ENCODE measurements around the gene CCDC91.
A peak's percentile ranks its signal among the peaks of the same experiment; 100 is the strongest.

Gene CCDC91

GRCh38 chr12:28507867-28508266 lies 317.6 kb downstream of the CCDC91 start:
- Mint-ChIP-seq H3K27ac (ENCODE audit: low read depth) (no peak overlapping the region), H3K27me3 (no peaks in the 10 kb centered on the region), H3K36me3 (ENCODE audit: insufficient read depth) (peaks cover 2% of the 10 kb centered on the region), H3K4me3 (no peak overlapping the region), H3K4me1 (peaks cover 5% of the 10 kb centered on the region), H3K9me3 (no peaks in the 10 kb centered on the region)
- ATAC-seq (replicated peaks; ENCODE audit: extremely low read depth, poor library complexity, severe bottlenecking), result no peak
- DNase-seq (ENCODE audit: low spot score in 2 of 2), result no peak

- Mint-ChIP-seq H3K4me3 (no peak overlapping the region), H3K9me3 (no peaks in the 10 kb centered on the region), H3K4me1 (peaks cover 5% of the 10 kb centered on the region), H3K27ac (ENCODE audit: low read depth) (no peak overlapping the region), H3K27me3 (no peaks in the 10 kb centered on the region), H3K36me3 (ENCODE audit: insufficient read depth) (peaks cover 4% of the 10 kb centered on the region)
- DNase-seq (ENCODE audit: low spot score in 2 of 2) (no peak), ATAC-seq (replicated peaks; ENCODE audit: extremely low read depth, poor library complexity, severe bottlenecking) (no peak)
These were observed 322.1 kb downstream of the CCDC91 start for GRCh38 chr12:28512406-28512805.

- Mint-ChIP-seq H3K4me3 (no peak overlapping the region), H3K9me3 (no peaks in the 10 kb centered on the region), H3K36me3 (ENCODE audit: insufficient read depth) (peaks cover 4% of the 10 kb centered on the region), H3K4me1 (peaks cover 8% of the 10 kb centered on the region), H3K27ac (ENCODE audit: low read depth) (no peak overlapping the region), H3K27me3 (no peaks in the 10 kb centered on the region)
- ATAC-seq (replicated peaks; ENCODE audit: extremely low read depth, poor library complexity, severe bottlenecking), result no peak
- no peak for DNase-seq (ENCODE audit: low spot score in 2 of 2)
These were observed 322.6 kb downstream of the CCDC91 start for GRCh38 chr12:28512876-28513275.

GRCh38 chr12:28513983-28514382 lies 323.7 kb downstream of the CCDC91 start:
- no peak for DNase-seq (ENCODE audit: low spot score in 2 of 2)
- H3K36me3 Mint-ChIP-seq (ENCODE audit: insufficient read depth), result peaks cover 2% of the 10 kb centered on the region
- H3K9me3 Mint-ChIP-seq, result peaks cover 5% of the 10 kb centered on the region
- H3K4me3 Mint-ChIP-seq, result no peak overlapping the region
- H3K4me1 Mint-ChIP-seq, result peaks cover 19% of the 10 kb centered on the region
- no peaks in the 10 kb centered on the region for H3K27me3 Mint-ChIP-seq
- ATAC-seq (replicated peaks; ENCODE audit: extremely low read depth, poor library complexity, severe bottlenecking), result no peak
- H3K27ac Mint-ChIP-seq (ENCODE audit: low read depth), result peak overlapping the region; percentile 16

- DNase-seq (ENCODE audit: low spot score in 2 of 2) (no peak), ATAC-seq (replicated peaks; ENCODE audit: extremely low read depth, poor library complexity, severe bottlenecking) (no peak)
- Mint-ChIP-seq H3K36me3 (ENCODE audit: insufficient read depth) (peaks cover 2% of the 10 kb centered on the region), H3K27me3 (no peaks in the 10 kb centered on the region), H3K4me3 (no peak overlapping the region), H3K27ac (ENCODE audit: low read depth) (no peak overlapping the region), H3K9me3 (peaks cover 7% of the 10 kb centered on the region), H3K4me1 (peaks cover 16% of the 10 kb centered on the region)
These were observed 326.8 kb downstream of the CCDC91 start for GRCh38 chr12:28517101-28517500.

GRCh38 chr12:28527631-28528249 lies 337.5 kb downstream of the CCDC91 start:
- peaks cover 1% of the 10 kb centered on the region for H3K36me3 Mint-ChIP-seq (ENCODE audit: insufficient read depth)
- H3K9me3 Mint-ChIP-seq, result peaks cover 7% of the 10 kb centered on the region
- H3K27me3 Mint-ChIP-seq, result no peaks in the 10 kb centered on the region

GRCh38 chr12:28535216-28535615 lies 345.0 kb downstream of the CCDC91 start:
- ATAC-seq (replicated peaks; ENCODE audit: extremely low read depth, poor library complexity, severe bottlenecking) (no peak), DNase-seq (ENCODE audit: low spot score in 2 of 2) (no peak)
- Mint-ChIP-seq H3K27me3 (no peaks in the 10 kb centered on the region), H3K9me3 (no peaks in the 10 kb centered on the region), H3K27ac (ENCODE audit: low read depth) (peak overlapping the region; percentile 86), H3K36me3 (ENCODE audit: insufficient read depth) (no peaks in the 10 kb centered on the region), H3K4me3 (no peak overlapping the region), H3K4me1 (no peaks in the 10 kb centered on the region)

More at GRCh38 chr12:28527631-28528249, 337.5 kb downstream of the CCDC91 start:
- DNase-seq (ENCODE audit: low spot score in 2 of 2) (no peak), ATAC-seq (replicated peaks; ENCODE audit: extremely low read depth, poor library complexity, severe bottlenecking) (no peak)
- Mint-ChIP-seq H3K4me1 (peaks cover 19% of the 10 kb centered on the region), H3K27ac (ENCODE audit: low read depth) (no peak overlapping the region), H3K4me3 (no peak overlapping the region)

- ATAC-seq (replicated peaks; ENCODE audit: extremely low read depth, poor library complexity, severe bottlenecking) (no peak), DNase-seq (ENCODE audit: low spot score in 2 of 2) (no peak)
- Mint-ChIP-seq H3K4me1 (peaks cover 8% of the 10 kb centered on the region), H3K27me3 (no peaks in the 10 kb centered on the region), H3K36me3 (ENCODE audit: insufficient read depth) (no peaks in the 10 kb centered on the region), H3K9me3 (no peaks in the 10 kb centered on the region), H3K4me3 (no peak overlapping the region), H3K27ac (ENCODE audit: low read depth) (peak overlapping the region; percentile 86)
These were observed 345.8 kb downstream of the CCDC91 start for GRCh38 chr12:28536088-28536487.

- ATAC-seq (replicated peaks; ENCODE audit: extremely low read depth, poor library complexity, severe bottlenecking), result no peak
- no peak overlapping the region for H3K27ac Mint-ChIP-seq (ENCODE audit: low read depth)
- no peak overlapping the region for H3K4me3 Mint-ChIP-seq
- H3K4me1 Mint-ChIP-seq, result peaks cover 13% of the 10 kb centered on the region
- H3K36me3 Mint-ChIP-seq (ENCODE audit: insufficient read depth), result no peaks in the 10 kb centered on the region
- no peaks in the 10 kb centered on the region for H3K27me3 Mint-ChIP-seq
- no peaks in the 10 kb centered on the region for H3K9me3 Mint-ChIP-seq
- no peak for DNase-seq (ENCODE audit: low spot score in 2 of 2)
These were observed 347.2 kb downstream of the CCDC91 start for GRCh38 chr12:28537474-28537873.

- ATAC-seq (replicated peaks; ENCODE audit: extremely low read depth, poor library complexity, severe bottlenecking), result no peak
- Mint-ChIP-seq H3K9me3 (no peaks in the 10 kb centered on the region), H3K36me3 (ENCODE audit: insufficient read depth) (peaks cover 2% of the 10 kb centered on the region), H3K4me1 (peaks cover 29% of the 10 kb centered on the region), H3K27me3 (no peaks in the 10 kb centered on the region), H3K27ac (ENCODE audit: low read depth) (no peak overlapping the region), H3K4me3 (no peak overlapping the region)
- no peak for DNase-seq (ENCODE audit: low spot score in 2 of 2)
These were observed 349.6 kb downstream of the CCDC91 start for GRCh38 chr12:28539691-28540323.

- H3K27me3 Mint-ChIP-seq, result no peaks in the 10 kb centered on the region
- no peak overlapping the region for H3K27ac Mint-ChIP-seq (ENCODE audit: low read depth)
- H3K36me3 Mint-ChIP-seq (ENCODE audit: insufficient read depth), result peaks cover 2% of the 10 kb centered on the region
- ATAC-seq (replicated peaks; ENCODE audit: extremely low read depth, poor library complexity, severe bottlenecking), result no peak
- no peak overlapping the region for H3K4me3 Mint-ChIP-seq
- H3K4me1 Mint-ChIP-seq, result peaks cover 29% of the 10 kb centered on the region
- no peaks in the 10 kb centered on the region for H3K9me3 Mint-ChIP-seq
- no peak for DNase-seq (ENCODE audit: low spot score in 2 of 2)
These were observed 350.1 kb downstream of the CCDC91 start for GRCh38 chr12:28540324-28540714.

GRCh38 chr12:28543021-28543890 lies 353.0 kb downstream of the CCDC91 start:
- H3K4me1 Mint-ChIP-seq, result peaks cover 29% of the 10 kb centered on the region
- H3K4me3 Mint-ChIP-seq, result peak overlapping the region; percentile 44
- peaks cover 2% of the 10 kb centered on the region for H3K36me3 Mint-ChIP-seq (ENCODE audit: insufficient read depth)
- DNase-seq (ENCODE audit: low spot score in 2 of 2) (no peak), ATAC-seq (replicated peaks; ENCODE audit: extremely low read depth, poor library complexity, severe bottlenecking) (no peak)
- no peaks in the 10 kb centered on the region for H3K9me3 Mint-ChIP-seq
- H3K27me3 Mint-ChIP-seq, result no peaks in the 10 kb centered on the region
- peak overlapping the region; percentile 59 for H3K27ac Mint-ChIP-seq (ENCODE audit: low read depth)
